ACC112 (cell line): ENCODE data around the gene POLR3E.

Source experiments
- H2AFZ ChIP-seq: fragments of 200-600 bp; sonication (generic); one replicate; pipeline ENCODE4 v1.6.0; 2017; ENCODE audit warnings: antibody characterized with exemption, low read length; ENCODE audit not compliant: unreplicated experiment
- H3K27ac ChIP-seq: fragments of 200-600 bp; sonication (generic); 2 replicates; pipeline ENCODE4 v1.5.1; 2014; ENCODE audit warnings: low read depth, mild to moderate bottlenecking, antibody characterized with exemption, low read length, moderate library complexity
- H3K27me3 ChIP-seq: fragments of 200-600 bp; sonication (generic); 2 replicates; pipeline ENCODE4 v1.6.1; 2014; ENCODE audit warnings: mild to moderate bottlenecking, antibody characterized with exemption, low read length, moderate library complexity, mixed read lengths; ENCODE audit not compliant: insufficient read depth
- H3K36me3 ChIP-seq: fragments of 200-600 bp; sonication (generic); 2 replicates; pipeline ENCODE4 v1.6.1; 2016; ENCODE audit warnings: mild to moderate bottlenecking, antibody characterized with exemption, low read length, moderate library complexity, mixed read lengths; ENCODE audit not compliant: insufficient read depth
- H3K4me1 ChIP-seq: fragments of 200-600 bp; sonication (generic); one replicate; pipeline ENCODE4 v1.6.1; 2016; ENCODE audit warnings: low read length, mixed read lengths; ENCODE audit not compliant: insufficient read depth, unreplicated experiment, control insufficient read depth
- H3K4me3 ChIP-seq: fragments of 200-600 bp; sonication (generic); 2 replicates; pipeline ENCODE4 v1.5.1; 2014; ENCODE audit warnings: mild to moderate bottlenecking, low read depth, low read length
- H3K79me2 ChIP-seq: fragments of 200-600 bp; sonication (generic); one replicate; pipeline ENCODE4 v1.6.0; 2016; ENCODE audit warnings: low read length; ENCODE audit not compliant: control insufficient read depth, unreplicated experiment, insufficient read depth

Gene POLR3E

GRCh38 chr16:22317001-22317530 is 19.9 kb downstream of the POLR3E start:
- no peak overlapping the region for H3K27ac ChIP-seq
- H3K36me3 ChIP-seq, result no peaks in the 10 kb centered on the region
- no peak overlapping the region for H2AFZ ChIP-seq
- no peaks in the 10 kb centered on the region for H3K79me2 ChIP-seq
- H3K4me1 ChIP-seq, result no peaks in the 10 kb centered on the region
- H3K4me3 ChIP-seq, result no peak overlapping the region
- H3K27me3 ChIP-seq, result no peaks in the 10 kb centered on the region

- Histone ChIP-seq H3K4me1 (no peaks in the 10 kb centered on the region), H3K36me3 (no peaks in the 10 kb centered on the region), H3K27me3 (no peaks in the 10 kb centered on the region), H3K4me3 (no peak overlapping the region), H3K79me2 (no peaks in the 10 kb centered on the region), H2AFZ (no peak overlapping the region), H3K27ac (no peak overlapping the region)
Measured at GRCh38 chr16:22317625-22318024, 20.4 kb downstream of the POLR3E start.

- Histone ChIP-seq H3K4me3 (no peak overlapping the region), H2AFZ (no peak overlapping the region), H3K4me1 (no peaks in the 10 kb centered on the region), H3K27ac (no peak overlapping the region), H3K27me3 (no peaks in the 10 kb centered on the region), H3K36me3 (no peaks in the 10 kb centered on the region), H3K79me2 (no peaks in the 10 kb centered on the region)
Measured at GRCh38 chr16:22318690-22319358, 21.6 kb downstream of the POLR3E start.

GRCh38 chr16:22320572-22321339 is 23.5 kb downstream of the POLR3E start:
- no peaks in the 10 kb centered on the region for H3K36me3 ChIP-seq
- no peaks in the 10 kb centered on the region for H3K4me1 ChIP-seq
- H3K27me3 ChIP-seq, result no peaks in the 10 kb centered on the region
- no peak overlapping the region for H3K4me3 ChIP-seq
- H3K27ac ChIP-seq, result no peak overlapping the region
- H2AFZ ChIP-seq, result no peak overlapping the region
- no peaks in the 10 kb centered on the region for H3K79me2 ChIP-seq

GRCh38 chr16:22321340-22322001 is 24.3 kb downstream of the POLR3E start:
- Histone ChIP-seq H3K27ac (no peak overlapping the region), H3K27me3 (no peaks in the 10 kb centered on the region), H3K36me3 (0 out of 2 replicates have a peak, but pooled peaks cover 2% of the 10 kb centered on the region), H3K4me1 (no peaks in the 10 kb centered on the region), H3K4me3 (no peak overlapping the region), H3K79me2 (no peaks in the 10 kb centered on the region), H2AFZ (no peak overlapping the region)

- H3K27me3 ChIP-seq, result no peaks in the 10 kb centered on the region
- H3K79me2 ChIP-seq, result no peaks in the 10 kb centered on the region
- no peak overlapping the region for H3K4me3 ChIP-seq
- no peak overlapping the region for H2AFZ ChIP-seq
- H3K4me1 ChIP-seq, result no peaks in the 10 kb centered on the region
- H3K36me3 ChIP-seq, result 0 out of 2 replicates have a peak, but pooled peaks cover 4% of the 10 kb centered on the region
- H3K27ac ChIP-seq, result no peak overlapping the region
Measured at GRCh38 chr16:22322021-22322471, 24.8 kb downstream of the POLR3E start.

GRCh38 chr16:22322741-22323140 is 25.5 kb downstream of the POLR3E start:
- no peak overlapping the region for H3K4me3 ChIP-seq
- no peak overlapping the region for H3K27ac ChIP-seq
- H3K27me3 ChIP-seq, result no peaks in the 10 kb centered on the region
- H3K4me1 ChIP-seq, result no peaks in the 10 kb centered on the region
- H3K36me3 ChIP-seq, result 0 out of 2 replicates have a peak, but pooled peaks cover 4% of the 10 kb centered on the region
- H3K79me2 ChIP-seq, result no peaks in the 10 kb centered on the region
- H2AFZ ChIP-seq, result no peak overlapping the region

- H2AFZ ChIP-seq, result no peak overlapping the region
- H3K27me3 ChIP-seq, result no peaks in the 10 kb centered on the region
- 0 out of 2 replicates have a peak, but pooled peaks cover 4% of the 10 kb centered on the region for H3K36me3 ChIP-seq
- no peak overlapping the region for H3K27ac ChIP-seq
- no peaks in the 10 kb centered on the region for H3K79me2 ChIP-seq
- H3K4me3 ChIP-seq, result no peak overlapping the region
- H3K4me1 ChIP-seq, result no peaks in the 10 kb centered on the region
Measured at GRCh38 chr16:22323173-22323958, 26.2 kb downstream of the POLR3E start.

- Histone ChIP-seq H3K79me2 (no peaks in the 10 kb centered on the region), H3K4me1 (no peaks in the 10 kb centered on the region), H2AFZ (no peak overlapping the region), H3K36me3 (0 out of 2 replicates have a peak, but pooled peaks cover 4% of the 10 kb centered on the region), H3K4me3 (no peak overlapping the region), H3K27me3 (no peaks in the 10 kb centered on the region), H3K27ac (no peak overlapping the region)
Measured at GRCh38 chr16:22323959-22324786, 27.0 kb downstream of the POLR3E start.
